Stomach smooth muscle (tissue), 2 donors: ENCODE data around the gene DELE1.
A peak's percentile ranks its signal among the peaks of the same experiment; 100 is the strongest.

Experiments used
- H3K27ac ChIP-seq: one replicate; pipeline ENCODE4 v1.7.0; 2013; ENCODE audit warnings: mild to moderate bottlenecking, low read length, inconsistent platforms
- H3K27me3 ChIP-seq, 2 donors: one replicate each; pipeline ENCODE4 v1.7.0; 2013; ENCODE audit warnings: low read length in 2 of 2; ENCODE audit not compliant: insufficient read depth in 2 of 2, control insufficient read depth in 1 of 2
- H3K36me3 ChIP-seq, 2 donors: one replicate each; pipeline ENCODE4 v1.7.0; 2013; ENCODE audit warnings: low read length in 2 of 2; ENCODE audit not compliant: control insufficient read depth in 2 of 2, insufficient read depth in 2 of 2
- H3K4me1 ChIP-seq: one replicate; pipeline ENCODE4 v1.7.0; 2013; ENCODE audit warnings: low read length; ENCODE audit not compliant: control insufficient read depth, insufficient read depth
- H3K4me3 ChIP-seq, 2 donors: one replicate each; pipeline ENCODE4 v1.7.0; 2013; ENCODE audit warnings: low read length in 2 of 2
- H3K9ac ChIP-seq, 2 donors: one replicate each; pipeline ENCODE4 v1.7.0; 2013; ENCODE audit warnings: low read length in 2 of 2, mild to moderate bottlenecking in 1 of 2
- H3K9me3 ChIP-seq, 2 donors: one replicate each; pipeline ENCODE4 v1.7.0; 2013; ENCODE audit warnings: low read length in 2 of 2; ENCODE audit not compliant: control insufficient read depth in 2 of 2
- donor health status: healthy.
- donor health status: Pancreatic carcinoma.

Gene DELE1

GRCh38 chr5:141944076-141944475, 20.4 kb downstream of the DELE1 start:
- Histone ChIP-seq H3K27ac (no peak overlapping the region), H3K9me3 (no peaks in the 10 kb centered on the region), H3K4me3 (no peak overlapping the region), H3K9ac (no peak overlapping the region), H3K4me1 (peaks cover 12% of the 10 kb centered on the region), H3K27me3 (no peaks in the 10 kb centered on the region), H3K36me3 (peaks cover 0 to 9% of the 10 kb centered on the region in 2 donors)

- Histone ChIP-seq H3K27ac (no peak overlapping the region), H3K4me3 (peak overlapping the region in 1 of 2 donors; percentile 8), H3K4me1 (peaks cover 12% of the 10 kb centered on the region), H3K9ac (peak overlapping the region in 1 of 2 donors; percentile 21), H3K27me3 (no peaks in the 10 kb centered on the region), H3K36me3 (peaks cover 0 to under 1% of the 10 kb centered on the region in 2 donors), H3K9me3 (no peaks in the 10 kb centered on the region)
These were observed 21.9 kb downstream of the DELE1 start for GRCh38 chr5:141945511-141946051.

- Histone ChIP-seq H3K27me3 (no peaks in the 10 kb centered on the region), H3K9ac (no peak overlapping the region), H3K4me1 (peaks cover 10% of the 10 kb centered on the region), H3K9me3 (no peaks in the 10 kb centered on the region), H3K36me3 (no peaks in the 10 kb centered on the region), H3K27ac (no peak overlapping the region), H3K4me3 (no peak overlapping the region)
These were observed 23.6 kb downstream of the DELE1 start for GRCh38 chr5:141947316-141947715.

- Histone ChIP-seq H3K27ac (no peak overlapping the region), H3K27me3 (peaks cover 0 to 2% of the 10 kb centered on the region in 2 donors), H3K36me3 (no peaks in the 10 kb centered on the region), H3K4me1 (peaks cover 10% of the 10 kb centered on the region), H3K9me3 (no peaks in the 10 kb centered on the region), H3K4me3 (no peak overlapping the region), H3K9ac (no peak overlapping the region)
These were observed 25.1 kb downstream of the DELE1 start for GRCh38 chr5:141948812-141949211.

- Histone ChIP-seq H3K4me3 (no peak overlapping the region), H3K9ac (no peak overlapping the region), H3K27ac (no peak overlapping the region), H3K9me3 (no peaks in the 10 kb centered on the region), H3K36me3 (no peaks in the 10 kb centered on the region), H3K4me1 (peaks cover 10% of the 10 kb centered on the region), H3K27me3 (peaks cover 0 to 2% of the 10 kb centered on the region in 2 donors)
These were observed 25.8 kb downstream of the DELE1 start for GRCh38 chr5:141949511-141949910.

- no peaks in the 10 kb centered on the region for H3K9me3 ChIP-seq
- no peak overlapping the region for H3K4me3 ChIP-seq
- H3K9ac ChIP-seq = no peak overlapping the region
- no peaks in the 10 kb centered on the region for H3K36me3 ChIP-seq
- peaks cover 5% of the 10 kb centered on the region for H3K4me1 ChIP-seq
- H3K27ac ChIP-seq = no peak overlapping the region
- H3K27me3 ChIP-seq = peaks cover 0 to 2% of the 10 kb centered on the region in 2 donors
These were observed 26.7 kb downstream of the DELE1 start for GRCh38 chr5:141950207-141951005.

- no peak overlapping the region for H3K27ac ChIP-seq
- no peaks in the 10 kb centered on the region for H3K9me3 ChIP-seq
- no peaks in the 10 kb centered on the region for H3K4me1 ChIP-seq
- H3K36me3 ChIP-seq = no peaks in the 10 kb centered on the region
- H3K4me3 ChIP-seq = no peak overlapping the region
- peaks cover 0 to 2% of the 10 kb centered on the region in 2 donors for H3K27me3 ChIP-seq
- H3K9ac ChIP-seq = no peak overlapping the region
These were observed 27.7 kb downstream of the DELE1 start for GRCh38 chr5:141951332-141951781.

GRCh38 chr5:141952020-141952419, 28.3 kb downstream of the DELE1 start:
- Histone ChIP-seq H3K27me3 (peaks cover 0 to 2% of the 10 kb centered on the region in 2 donors), H3K27ac (no peak overlapping the region), H3K4me3 (no peak overlapping the region), H3K4me1 (no peaks in the 10 kb centered on the region), H3K9ac (no peak overlapping the region), H3K36me3 (no peaks in the 10 kb centered on the region), H3K9me3 (no peaks in the 10 kb centered on the region)

- Histone ChIP-seq H3K9me3 (no peaks in the 10 kb centered on the region), H3K27ac (no peak overlapping the region), H3K4me3 (no peak overlapping the region)
These were observed 30.5 kb downstream of the DELE1 start for GRCh38 chr5:141954194-141954593.

GRCh38 chr5:141957367-141957996, 33.8 kb downstream of the DELE1 start:
- no peak overlapping the region for H3K9ac ChIP-seq
- H3K4me1 ChIP-seq = peaks cover 3% of the 10 kb centered on the region
- no peak overlapping the region for H3K27ac ChIP-seq

More at GRCh38 chr5:141954194-141954593, 30.5 kb downstream of the DELE1 start:
- Histone ChIP-seq H3K27me3 (peaks cover 0 to 6% of the 10 kb centered on the region in 2 donors), H3K9ac (no peak overlapping the region), H3K4me1 (no peaks in the 10 kb centered on the region), H3K36me3 (no peaks in the 10 kb centered on the region)

More at GRCh38 chr5:141957367-141957996, 33.8 kb downstream of the DELE1 start:
- Histone ChIP-seq H3K4me3 (peak overlapping the region in 1 of 2 donors; percentile 40), H3K9me3 (no peaks in the 10 kb centered on the region), H3K27me3 (peaks cover 0 to 10% of the 10 kb centered on the region in 2 donors), H3K36me3 (no peaks in the 10 kb centered on the region)
